HG02938 (cell line): ENCODE data around the gene GRIA3.

Source experiments
- ATAC-seq: cut with Tn5 transposase; IDR thresholded peaks from one replicate; pipeline ENCODE4 v1.9.1; 2021; ENCODE audit warnings: mild to moderate bottlenecking, moderate library complexity; ENCODE audit not compliant: unreplicated experiment

Gene GRIA3

DNA sequence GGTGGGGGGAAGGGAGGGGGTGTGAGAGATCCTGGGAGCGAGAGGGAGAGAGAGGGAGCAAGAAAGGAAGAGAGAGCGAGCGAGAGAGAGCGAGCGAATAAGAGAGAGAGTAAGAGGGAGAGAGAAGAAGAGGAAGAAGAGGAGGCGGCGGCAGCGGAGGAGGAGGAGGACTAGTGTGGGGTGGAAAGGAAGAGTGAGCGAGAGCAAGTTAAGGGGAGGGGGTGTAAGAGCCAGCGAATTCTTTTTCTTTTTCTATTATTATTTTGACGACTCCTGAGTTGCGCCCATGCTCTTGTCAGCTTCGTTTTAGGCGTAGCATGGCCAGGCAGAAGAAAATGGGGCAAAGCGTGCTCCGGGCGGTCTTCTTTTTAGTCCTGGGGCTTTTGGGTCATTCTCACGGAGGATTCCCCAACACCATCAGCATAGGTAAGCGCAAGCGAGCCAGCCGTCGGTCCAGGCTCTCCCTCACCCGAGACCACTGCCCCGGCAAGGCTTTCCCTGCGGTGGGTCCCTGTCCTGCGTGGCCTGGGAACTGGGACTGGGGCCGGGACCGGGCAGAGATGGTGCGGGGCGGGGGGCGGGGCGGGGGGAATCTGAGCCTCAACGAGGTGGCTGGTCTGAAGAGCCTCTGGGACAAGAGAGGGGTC lies at the start of gene GRIA3:
Gene GRIA3 (plus strand): TSS at position 60 of the 647 bp plus-strand sequence. CDS start 258 bp downstream, at position 318.
- ATAC-seq, result no peak

DNA sequence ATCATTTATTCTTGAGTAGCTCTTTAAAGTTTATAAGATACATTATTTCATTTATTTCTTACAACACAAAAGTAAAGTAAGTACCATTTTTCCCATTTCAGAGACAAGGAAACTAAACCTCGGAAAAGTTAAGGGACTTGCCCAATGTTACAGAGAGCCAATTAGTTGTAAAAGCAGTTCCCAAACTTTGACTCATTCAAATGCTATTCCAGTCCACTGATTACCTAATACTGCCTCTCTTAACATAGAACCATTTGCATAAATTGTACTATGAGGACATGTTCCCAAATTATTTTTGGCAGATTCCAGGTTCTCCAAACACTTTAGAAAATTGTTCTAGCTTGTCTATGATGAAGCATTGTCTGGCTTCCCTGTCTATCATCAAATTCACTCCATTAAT lies 45.6 kb upstream of the GRIA3 start:
- no peak for ATAC-seq

DNA sequence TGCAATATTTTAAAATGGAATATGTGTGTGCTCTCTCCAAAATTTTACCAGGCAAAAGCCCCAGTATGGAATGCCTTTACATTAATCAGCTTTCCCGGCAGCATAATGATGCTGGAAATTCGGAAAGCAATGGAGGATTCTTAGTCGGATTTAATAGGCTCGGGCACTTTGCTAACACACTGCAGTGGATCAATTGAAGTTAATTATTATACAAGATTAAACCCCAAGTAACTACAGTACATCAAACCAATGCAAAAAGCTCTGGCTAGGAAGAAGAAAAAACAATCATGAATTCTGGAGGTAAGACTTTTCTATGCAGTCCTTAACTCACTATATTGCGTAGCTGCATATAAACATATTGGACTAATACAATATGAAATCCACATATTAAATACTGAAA lies 43.6 kb upstream of the GRIA3 start:
- ATAC-seq, result no peak

DNA sequence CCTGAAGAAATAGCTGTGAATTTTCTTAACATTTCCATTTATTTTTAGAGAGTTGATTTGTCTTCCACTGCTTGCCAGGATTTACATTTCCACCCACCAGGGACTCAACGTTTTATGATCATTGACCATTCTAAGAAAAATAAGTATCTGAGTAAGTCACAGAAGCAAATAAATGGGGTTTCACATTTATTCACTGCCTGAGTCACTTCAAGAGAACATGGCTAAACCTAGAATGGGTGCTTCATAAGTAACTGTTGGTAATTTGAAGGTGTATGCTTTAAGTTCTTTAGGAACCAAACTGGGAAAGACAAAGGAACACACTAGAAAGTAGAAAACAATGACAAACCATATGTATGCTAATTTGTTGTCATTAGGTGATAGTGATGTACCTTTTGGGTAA lies 43.2 kb upstream of the GRIA3 start:
- ATAC-seq, result no peak

DNA sequence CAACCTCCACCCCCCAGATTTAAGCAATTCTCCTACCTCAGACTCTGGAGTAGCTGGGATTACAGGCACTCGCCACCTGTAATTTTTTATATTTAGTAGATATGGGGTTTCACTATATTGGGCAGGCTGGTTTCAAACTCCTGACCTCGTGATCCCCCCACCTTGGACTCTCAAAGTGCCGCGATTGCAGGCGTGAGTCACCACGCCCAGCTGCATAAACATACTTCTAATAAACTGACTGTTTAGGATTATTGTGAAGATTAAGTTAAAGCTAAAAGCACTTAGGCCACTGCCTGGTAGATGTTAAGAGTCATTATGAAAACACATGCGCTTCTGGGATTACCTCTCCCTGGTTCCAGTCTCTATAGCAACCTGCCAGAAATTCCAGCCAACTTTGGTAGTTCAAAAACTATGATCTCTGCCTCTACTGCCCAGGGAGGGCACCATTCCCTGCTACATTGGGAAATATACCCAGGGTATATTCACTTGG lies 30.2 kb upstream of the GRIA3 start:
- ATAC-seq, result no peak

DNA sequence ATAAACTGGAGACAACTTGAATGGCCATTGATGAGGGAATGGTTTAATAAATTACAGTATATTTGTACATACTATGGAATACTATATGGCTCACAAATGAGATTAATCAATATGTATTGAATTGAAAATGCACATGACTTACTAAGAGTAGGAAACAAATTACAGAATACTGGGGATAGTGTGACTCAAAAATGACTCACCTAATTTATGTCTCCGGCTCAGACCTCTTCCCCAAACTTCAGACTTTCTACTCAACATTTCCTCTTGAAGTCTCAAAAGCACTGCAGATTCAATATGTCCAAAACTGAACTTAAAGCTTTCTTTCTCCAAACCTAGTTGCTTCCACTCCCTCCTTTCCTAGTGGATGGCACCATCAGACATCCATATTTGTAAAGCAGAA lies 28.8 kb upstream of the GRIA3 start:
- ATAC-seq, result no peak

DNA sequence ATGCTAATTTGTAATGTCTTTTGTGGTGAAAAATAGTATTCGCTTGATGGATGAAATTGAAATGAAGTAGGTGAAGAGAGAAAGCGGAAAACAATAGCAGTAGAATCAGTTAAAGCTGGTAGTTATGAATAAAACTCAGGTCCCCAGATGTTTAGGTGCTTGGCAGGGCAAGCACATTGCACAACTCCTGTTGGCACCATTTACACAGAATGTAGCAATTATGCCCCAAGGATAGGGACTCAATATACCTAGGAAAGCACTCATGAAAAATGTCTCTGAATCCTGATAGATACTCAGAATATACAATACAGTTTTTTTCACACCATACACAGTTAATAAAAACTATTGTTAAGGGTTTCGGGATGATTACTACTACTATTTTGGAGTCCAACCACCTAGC lies 26.5 kb upstream of the GRIA3 start:
- ATAC-seq, result no peak

DNA sequence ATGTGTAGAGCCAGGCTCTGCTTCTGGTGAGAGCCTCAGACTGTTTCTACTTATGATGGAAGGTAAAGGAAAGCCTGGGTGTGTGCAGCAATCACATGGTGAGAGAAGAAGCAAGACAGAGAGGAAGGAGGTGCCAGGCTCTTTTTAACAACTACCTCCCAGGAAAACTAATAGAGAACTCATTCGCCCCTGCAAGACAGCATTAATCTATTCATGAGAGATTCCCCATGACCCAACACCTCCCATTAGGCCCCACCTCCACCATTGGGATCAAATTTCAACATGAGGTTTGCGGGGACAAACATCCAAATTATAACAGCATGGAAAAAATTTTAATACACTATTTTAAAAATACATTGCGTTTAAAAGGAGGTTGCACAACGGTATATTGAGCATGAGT lies 24.7 kb upstream of the GRIA3 start:
- no peak for ATAC-seq

DNA sequence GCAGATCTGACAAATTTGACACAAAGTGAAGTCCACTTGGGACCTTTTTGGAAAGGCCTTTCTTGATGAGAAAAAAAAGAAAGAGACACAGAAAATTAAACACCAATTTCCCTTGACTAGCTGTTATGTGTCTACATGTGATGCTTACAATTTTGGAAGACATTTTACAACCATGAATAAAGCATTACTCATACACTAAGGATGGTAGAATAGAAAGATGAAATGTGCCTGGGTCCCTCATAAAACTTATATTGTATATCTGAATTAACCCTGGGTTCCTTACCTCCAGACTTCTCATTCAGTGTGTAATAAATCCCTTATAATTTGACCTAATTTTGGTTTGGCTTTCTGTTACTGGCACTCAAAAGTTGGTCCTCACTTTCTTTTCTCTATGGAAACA lies 16.5 kb upstream of the GRIA3 start:
- no peak for ATAC-seq

DNA sequence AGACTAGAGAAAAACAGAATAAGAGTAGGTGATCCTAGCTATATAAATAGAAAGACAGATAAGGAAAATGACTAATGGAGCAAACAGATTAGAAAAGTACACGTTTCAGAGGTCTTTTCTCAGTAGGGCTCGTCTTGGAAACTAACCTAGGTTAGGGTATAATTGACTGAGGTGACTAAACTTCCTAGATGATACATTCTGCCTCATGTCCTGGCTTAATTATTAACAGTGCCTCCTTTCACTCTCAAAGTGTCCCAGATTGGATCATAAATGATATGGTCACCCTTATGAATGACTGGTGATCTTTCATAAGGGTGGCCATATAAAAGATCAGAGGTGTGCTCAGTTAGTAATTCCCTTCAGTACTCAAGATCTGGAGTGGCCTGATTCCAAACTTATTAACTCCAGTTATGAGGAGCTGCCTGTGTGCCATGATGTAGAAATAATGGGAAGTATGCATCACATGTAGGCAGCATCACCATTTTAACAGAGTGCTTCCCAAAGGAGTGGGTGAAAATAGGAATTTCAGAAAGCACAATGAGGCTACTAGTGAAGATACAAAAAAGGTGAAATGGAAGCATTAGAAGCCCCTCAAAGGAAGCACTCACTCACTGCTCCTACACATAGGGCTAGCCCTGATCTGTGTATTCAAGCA lies 14.7 kb upstream of the GRIA3 start:
- no peak for ATAC-seq

DNA sequence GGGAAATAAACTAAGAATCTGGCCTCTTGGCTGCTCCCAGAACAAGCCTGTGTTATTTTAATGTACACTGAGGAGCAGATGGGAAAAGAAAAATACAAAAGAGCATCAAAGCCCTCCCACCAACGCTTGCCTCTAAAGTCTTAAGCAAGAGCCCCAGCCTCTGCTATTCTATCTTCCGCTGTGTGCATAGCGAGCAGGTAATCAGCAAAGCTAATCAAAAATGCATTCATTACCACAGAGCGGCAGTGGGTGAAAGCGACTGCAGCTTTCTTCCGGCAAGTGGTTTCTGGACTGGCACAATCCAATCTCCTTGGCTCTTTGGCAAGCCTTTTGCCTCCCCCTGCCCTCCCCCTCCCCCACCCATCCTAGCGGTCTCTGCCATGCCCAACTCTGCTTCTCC lies 13.5 kb upstream of the GRIA3 start:
- ATAC-seq, result no peak

DNA sequence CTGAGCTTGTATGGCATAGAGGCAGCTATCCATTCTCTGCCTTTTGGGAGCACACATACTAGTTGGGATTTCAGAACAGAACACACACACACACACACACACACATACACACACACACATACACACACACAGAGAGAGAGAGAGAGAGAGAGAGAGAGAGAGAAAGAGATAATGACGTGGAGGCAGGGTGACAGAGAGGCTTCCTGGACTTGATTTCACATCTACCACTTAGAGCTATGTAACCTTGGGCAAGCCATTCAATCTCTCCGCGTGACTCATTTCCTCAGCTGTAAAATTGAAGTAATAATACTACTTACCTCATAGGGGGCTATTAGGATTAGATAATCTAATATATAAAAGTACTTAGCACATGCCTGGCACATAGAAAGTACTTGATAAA lies 12.3 kb upstream of the GRIA3 start:
- no peak for ATAC-seq

DNA sequence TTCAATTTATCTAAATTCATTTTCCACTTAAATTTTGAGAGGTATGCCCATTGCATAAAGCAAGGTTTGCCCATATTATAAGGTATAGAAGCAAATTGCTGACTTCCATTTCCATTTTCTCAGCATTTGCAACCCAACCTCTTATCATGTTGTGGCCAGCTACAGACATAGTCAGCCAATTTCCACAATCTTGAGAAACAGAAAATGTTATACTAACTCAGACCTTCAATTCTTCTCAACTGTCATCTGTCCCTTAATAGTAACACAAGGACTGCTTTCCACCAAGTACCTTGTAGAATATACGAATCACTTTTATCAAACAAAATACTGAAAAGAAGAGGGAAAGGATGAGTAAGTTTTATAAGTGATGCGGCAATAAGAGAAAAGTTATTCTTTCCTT lies 11.2 kb upstream of the GRIA3 start:
- no peak for ATAC-seq

DNA sequence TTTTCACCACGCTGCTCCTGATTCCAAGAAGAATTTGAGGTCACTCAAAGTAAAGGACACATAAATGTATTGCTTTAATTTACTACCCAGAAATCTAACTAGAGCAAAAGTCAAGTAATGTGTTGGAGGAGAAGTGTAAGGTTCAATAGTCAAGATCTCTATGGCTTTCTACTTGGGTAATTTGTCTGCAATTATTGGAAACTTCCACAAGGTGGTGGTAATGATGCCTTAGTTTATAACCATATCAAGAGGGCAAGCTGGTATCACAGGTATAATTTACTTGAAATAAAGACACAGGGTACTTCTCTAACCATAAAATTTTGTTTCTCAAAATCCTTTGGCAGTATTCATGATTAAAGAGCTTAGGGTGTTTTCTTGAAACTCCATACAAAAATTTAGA lies 10.2 kb upstream of the GRIA3 start:
- no peak for ATAC-seq

DNA sequence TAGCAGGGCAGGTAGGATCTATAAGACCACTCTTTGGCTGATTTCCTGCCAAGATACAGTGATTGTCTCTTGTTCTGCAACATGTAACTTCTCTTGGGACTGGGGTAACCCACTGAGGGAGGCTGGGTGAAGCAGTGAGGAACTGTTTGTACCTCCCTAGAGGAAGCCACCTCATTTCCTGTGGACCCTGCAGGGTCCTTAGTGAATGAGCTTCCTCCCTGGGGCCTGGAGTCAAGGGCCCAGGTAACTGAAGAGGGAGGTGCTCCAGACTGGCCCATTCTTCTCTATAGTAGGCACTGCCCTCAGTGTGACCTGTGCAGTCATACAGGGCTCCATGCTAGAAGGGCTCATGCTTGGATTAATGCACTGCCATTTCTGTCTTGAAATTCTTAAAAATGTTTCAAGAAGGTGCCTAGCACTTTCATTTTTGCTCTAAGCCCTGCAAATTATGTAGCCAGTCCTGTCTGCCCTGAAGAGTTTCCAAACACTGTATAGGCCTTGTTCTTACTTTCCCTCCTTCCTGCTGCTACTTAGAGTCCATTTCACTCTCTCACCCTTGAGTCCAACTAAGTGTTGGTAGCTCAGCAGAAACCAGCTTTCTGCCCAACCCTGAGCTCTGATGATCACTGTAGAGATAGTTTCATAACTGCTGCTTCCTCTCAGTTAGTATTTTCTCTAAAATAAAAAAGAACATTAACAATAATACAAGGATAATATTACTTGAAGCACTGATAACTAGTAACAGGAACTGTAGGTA lies 8.5 kb upstream of the GRIA3 start:
- no peak for ATAC-seq

DNA sequence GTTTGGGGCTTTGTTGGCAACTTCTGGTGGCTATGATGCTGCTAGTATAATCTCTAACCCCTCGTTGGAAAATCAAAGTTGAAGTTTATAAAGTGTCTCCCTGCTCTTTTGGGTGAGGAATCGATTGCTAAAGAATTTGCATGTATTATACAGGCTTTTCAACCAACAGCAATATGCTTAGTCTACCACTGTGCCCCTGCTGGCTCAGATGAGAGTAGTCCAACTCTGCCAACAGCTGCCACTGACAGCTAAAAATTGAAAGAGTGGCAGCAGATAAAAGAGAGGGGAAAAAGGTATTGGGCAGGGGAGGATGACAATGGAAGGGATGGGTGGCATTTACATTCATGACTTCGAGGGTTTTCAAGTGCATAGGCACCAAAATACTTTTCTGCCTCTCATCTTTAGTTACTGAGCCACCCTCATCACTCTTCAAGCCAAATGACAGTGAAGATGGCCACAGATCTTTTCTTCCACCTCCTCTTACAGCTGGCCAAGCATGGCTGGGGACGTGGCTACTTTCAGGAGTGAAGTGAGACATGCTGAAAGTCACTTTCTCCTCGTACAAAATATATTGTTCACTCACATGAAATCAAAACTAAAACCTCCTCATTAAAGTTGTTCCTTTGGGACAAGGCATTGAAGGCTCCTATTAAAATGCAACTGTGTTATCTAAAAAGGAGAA lies 2.7 kb upstream of the GRIA3 start:
- ATAC-seq, result peak; percentile 49

DNA sequence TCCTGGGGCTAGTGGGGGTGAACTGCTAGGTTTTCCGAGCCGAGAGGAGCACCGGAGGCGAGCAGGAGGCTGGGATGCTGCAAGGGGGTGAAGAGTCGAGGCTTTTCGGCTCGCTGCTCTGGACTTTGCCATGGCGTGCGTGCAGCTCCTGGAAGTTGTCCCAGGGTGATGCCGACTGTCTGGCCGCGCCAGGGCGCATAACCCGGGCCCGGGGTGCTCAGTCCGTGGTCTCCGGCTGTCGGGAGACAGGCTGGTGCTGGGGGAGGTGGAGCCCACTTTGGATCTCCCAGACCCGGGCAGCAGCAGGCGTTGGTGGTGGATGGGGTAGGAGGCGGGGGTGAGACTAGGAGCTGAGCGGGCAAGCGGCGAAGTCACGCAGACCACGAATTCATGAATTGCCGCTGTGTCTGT lies 793 bp downstream of the GRIA3 start:
- ATAC-seq, result no peak

DNA sequence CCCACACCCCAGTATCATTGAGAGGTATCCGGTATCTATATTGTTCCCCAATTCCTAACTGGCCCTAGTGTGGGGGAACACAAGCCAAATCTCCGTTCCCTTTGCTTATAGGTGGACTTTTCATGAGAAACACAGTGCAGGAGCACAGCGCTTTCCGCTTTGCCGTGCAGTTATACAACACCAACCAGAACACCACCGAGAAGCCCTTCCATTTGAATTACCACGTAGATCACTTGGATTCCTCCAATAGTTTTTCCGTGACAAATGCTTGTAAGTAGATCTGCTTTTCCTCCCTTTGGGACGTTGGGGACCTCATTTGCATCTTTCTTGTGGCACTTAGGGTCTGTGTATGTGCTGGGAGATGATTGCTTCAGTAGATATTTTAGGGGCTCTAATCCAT lies 1.6 kb downstream of the GRIA3 start:
- no peak for ATAC-seq

DNA sequence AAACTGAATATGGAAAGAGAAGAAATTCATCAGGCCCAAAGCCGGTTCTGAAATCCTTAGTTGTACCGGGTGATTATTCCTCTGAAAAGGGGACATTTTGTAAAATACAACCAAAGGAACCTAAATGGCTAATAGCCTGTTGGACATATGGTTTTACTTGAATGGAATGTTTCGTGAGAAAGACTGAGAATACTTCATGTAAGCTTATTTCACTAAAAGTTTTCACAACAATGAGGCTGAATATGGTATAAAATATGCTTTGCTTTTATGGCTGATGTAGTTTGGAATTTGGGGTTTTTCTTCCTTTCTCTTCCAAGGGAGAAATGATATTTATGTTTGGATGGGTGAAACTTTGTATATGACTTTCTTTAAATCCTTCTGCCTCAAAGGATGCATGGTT lies 2.7 kb downstream of the GRIA3 start:
- ATAC-seq, result no peak

DNA sequence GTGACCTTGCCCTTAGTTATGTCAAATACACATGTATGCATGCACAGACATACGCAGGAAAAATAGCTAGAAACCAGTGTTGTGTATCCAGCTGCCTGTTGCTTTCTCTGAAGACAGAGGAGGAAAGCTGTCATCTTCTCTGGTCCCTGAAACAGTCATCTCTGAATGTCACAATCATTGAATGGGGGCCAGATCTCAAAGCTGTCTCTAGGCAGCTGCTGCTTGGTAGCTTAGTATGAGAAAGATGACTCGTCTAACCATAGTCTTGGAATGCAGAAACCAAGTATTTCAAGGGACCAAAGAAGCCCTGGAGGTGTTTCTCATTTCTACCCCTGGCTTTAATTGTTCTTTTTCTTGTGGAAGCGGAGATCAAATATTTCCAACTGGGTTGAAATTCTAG lies 4.0 kb downstream of the GRIA3 start:
- ATAC-seq, result no peak

DNA sequence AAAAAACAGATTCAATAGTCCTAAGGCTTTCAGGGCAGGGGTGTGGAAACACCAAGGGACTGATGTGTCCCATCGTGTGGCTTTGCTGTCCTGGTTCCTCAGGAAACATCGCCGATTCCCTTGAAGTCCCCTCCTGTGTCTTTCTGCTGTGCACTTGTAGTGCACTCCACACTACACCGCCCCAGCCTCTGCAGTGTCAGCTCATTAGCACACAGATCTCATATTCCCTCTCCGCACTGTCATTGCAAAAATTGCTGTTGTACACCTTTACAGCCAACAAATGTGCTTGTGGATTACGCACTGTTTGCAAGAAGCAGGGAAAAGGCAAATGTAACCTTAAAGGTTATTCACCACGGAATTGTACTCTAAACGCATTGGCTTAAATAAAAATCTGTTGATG lies 5.3 kb downstream of the GRIA3 start:
- no peak for ATAC-seq

DNA sequence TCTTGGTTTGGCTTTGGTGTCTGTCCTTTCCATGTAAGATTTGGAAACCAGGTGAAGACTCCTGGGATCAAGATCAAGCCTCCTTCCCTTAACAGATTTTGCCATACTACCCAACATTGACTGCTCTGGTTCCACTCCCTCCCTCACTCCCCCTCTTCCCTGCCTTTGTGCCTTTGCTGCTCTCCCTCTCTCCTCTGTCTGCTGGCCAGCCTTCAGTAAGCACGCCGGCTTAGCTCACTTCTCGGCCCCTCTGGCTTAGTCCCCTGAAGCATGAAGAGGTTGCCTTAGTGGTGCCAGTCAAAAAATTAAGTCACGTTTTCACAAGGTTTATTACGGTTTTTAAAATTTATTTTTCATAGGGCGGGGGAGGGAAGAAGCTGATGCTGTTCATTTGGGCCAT lies 6.0 kb downstream of the GRIA3 start:
- ATAC-seq, result no peak
